KBM-7 (cell line): Measurements from ENCODE around the gene TMEM200C.

Experiments used
- DNase-seq: peaks from one replicate; pipeline ENCODE4 v3.0.0-alpha.2; 2015
- in situ Hi-C: fragments of 300-500 bp; cut with MboI; formaldehyde crosslinking; loops from 2 replicates; pipeline ENCODE4 v1.14.3; 2020; ENCODE audit warnings: low sequenced_read_pairs, low pct_unique_long_range_greater_than_20kb, mixed read lengths

The TMEM200C gene

GRCh38 chr18:5842653-5843052 lies 52.7 kb downstream of the TMEM200C start:
- in situ Hi-C loops = no loop called here
- no peak for DNase-seq

GRCh38 chr18:5841518-5841917 lies 53.8 kb downstream of the TMEM200C start:
- DNase-seq = no peak
- in situ Hi-C loops = no loop called here

GRCh38 chr18:5840547-5840946 lies 54.8 kb downstream of the TMEM200C start:
- DNase-seq = no peak
- in situ Hi-C loops = no loop called here

DNA sequence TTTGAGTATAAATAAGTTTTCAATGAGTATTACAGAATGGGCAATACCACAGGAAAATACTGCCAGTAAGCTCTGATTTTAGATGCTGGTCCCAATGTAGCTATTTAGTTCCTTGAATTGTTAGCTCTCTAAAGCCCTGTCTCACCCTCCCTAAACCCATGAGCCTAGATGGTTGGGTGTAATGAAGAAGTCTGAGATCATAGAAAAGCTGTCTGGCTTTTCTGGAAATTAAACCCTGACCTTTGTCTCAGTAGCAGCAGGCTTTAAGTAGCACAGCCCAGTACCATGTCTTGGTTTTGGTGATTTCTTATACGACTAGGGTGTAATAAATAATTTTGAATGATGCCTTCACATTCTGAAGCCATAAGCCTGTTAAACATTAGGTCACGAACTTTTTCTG lies 55.3 kb downstream of the TMEM200C start:
- no peak for DNase-seq
- in situ Hi-C loops = no loop called here

DNA sequence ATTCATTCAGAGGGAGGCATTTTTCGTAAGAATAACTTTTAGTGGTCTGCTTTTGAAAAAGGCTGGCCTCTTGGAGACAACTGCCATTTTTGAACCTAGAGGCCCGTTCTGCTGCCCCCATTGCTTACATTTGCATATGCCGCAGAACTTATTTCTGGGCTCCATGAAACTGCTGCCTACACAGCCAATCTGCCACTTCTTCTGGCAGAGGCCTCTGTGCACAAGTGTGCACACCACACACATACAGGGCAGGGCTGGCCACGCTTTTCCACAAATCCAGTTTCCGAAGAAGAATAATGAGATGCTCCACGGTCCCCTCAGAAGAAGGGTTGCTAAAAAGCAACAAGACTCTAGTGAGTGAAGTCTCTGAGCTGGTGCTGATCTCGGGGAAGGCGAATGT lies 56.2 kb downstream of the TMEM200C start:
- DNase-seq = no peak

More for the DNA sequence above, 56.2 kb downstream of the TMEM200C start:
- in situ Hi-C loops = no loop called here
